ENCODE measurements around the gene LRRC61. TPM values are rescaled to one million over a fixed set of nuclear protein-coding genes. Genes with fewer than 3 reads are reported as not detected.

The LRRC61 gene
- total and polyA plus RNA-seq, 2 experiments from 2014 or later = 34.7 to 75.2 TPM

DNA sequence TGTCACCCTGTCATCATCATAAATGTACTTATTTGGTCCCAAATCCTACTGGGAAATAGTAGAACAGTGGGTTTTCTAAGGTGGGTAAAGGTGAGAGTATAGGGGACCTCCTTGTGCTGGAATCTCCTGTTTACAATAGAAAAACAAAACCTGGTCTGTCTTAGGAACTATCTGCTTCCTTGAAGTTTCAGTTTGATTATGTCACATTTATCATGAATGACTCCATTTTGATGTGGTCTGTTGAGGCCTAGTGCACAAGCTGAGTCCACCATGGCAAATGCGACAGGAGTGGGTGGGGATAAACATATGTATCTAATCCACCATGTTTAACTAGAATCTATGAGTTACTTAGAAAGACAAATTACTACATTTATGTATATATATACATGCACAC lies 32.5 kb downstream of the LRRC61 start:
- H3K79me2 ChIP-seq (replicated peaks; ENCODE audit: insufficient read depth) = no peaks in the 10 kb centered on the region
- H2AFZ ChIP-seq = peak overlapping the region; percentile 56; the same call in 1 of the 2 replicates
- H3K4me3 Mint-ChIP-seq = no peak overlapping the region
- peaks cover 5% of the 10 kb centered on the region for H3K27me3 Mint-ChIP-seq (ENCODE audit: insufficient read depth, low read depth, poor library complexity)
- TF ChIP-seq, protein P1, sequence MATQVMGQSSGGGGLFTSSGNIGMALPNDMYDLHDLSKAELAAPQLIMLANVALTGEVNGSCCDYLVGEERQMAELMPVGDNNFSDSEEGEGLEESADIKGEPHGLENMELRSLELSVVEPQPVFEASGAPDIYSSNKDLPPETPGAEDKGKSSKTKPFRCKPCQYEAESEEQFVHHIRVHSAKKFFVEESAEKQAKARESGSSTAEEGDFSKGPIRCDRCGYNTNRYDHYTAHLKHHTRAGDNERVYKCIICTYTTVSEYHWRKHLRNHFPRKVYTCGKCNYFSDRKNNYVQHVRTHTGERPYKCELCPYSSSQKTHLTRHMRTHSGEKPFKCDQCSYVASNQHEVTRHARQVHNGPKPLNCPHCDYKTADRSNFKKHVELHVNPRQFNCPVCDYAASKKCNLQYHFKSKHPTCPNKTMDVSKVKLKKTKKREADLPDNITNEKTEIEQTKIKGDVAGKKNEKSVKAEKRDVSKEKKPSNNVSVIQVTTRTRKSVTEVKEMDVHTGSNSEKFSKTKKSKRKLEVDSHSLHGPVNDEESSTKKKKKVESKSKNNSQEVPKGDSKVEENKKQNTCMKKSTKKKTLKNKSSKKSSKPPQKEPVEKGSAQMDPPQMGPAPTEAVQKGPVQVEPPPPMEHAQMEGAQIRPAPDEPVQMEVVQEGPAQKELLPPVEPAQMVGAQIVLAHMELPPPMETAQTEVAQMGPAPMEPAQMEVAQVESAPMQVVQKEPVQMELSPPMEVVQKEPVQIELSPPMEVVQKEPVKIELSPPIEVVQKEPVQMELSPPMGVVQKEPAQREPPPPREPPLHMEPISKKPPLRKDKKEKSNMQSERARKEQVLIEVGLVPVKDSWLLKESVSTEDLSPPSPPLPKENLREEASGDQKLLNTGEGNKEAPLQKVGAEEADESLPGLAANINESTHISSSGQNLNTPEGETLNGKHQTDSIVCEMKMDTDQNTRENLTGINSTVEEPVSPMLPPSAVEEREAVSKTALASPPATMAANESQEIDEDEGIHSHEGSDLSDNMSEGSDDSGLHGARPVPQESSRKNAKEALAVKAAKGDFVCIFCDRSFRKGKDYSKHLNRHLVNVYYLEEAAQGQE (IDR thresholded peaks at IDR 0.05; ENCODE audit: unreplicated experiment) = no peak
- TF ChIP-seq NANOG (IDR thresholded peaks at IDR 0.05; ENCODE audit: borderline replicate concordance) = no peak
- TF ChIP-seq STAT1 (IDR thresholded peaks at IDR 0.05; ENCODE audit: unreplicated experiment) = no peak
- no peak for TF ChIP-seq CREB1 (CRISPR knock-in tag; IDR thresholded peaks at IDR 0.05; ENCODE audit: low read depth)
- no peak for TF ChIP-seq JUNB (IDR thresholded peaks at IDR 0.05; ENCODE audit: unreplicated experiment)
- TF ChIP-seq, protein P2, sequence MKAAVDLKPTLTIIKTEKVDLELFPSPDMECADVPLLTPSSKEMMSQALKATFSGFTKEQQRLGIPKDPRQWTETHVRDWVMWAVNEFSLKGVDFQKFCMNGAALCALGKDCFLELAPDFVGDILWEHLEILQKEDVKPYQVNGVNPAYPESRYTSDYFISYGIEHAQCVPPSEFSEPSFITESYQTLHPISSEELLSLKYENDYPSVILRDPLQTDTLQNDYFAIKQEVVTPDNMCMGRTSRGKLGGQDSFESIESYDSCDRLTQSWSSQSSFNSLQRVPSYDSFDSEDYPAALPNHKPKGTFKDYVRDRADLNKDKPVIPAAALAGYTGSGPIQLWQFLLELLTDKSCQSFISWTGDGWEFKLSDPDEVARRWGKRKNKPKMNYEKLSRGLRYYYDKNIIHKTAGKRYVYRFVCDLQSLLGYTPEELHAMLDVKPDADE (IDR thresholded peaks at IDR 0.05) = no peak
- TF ChIP-seq ZNF114 (CRISPR knock-in tag; IDR thresholded peaks at IDR 0.05) = no peak
- no peak for TF ChIP-seq POLR2AphosphoS5 (IDR thresholded peaks at IDR 0.05; ENCODE audit: low read depth)
- TF ChIP-seq EZH2phosphoT487 (IDR thresholded peaks at IDR 0.05; ENCODE audit: unreplicated experiment) = no peak
- TF ChIP-seq CTCF (conservative IDR thresholded peaks at IDR 0.05; ENCODE audit: low read depth in 2 of 2) = no peak
- TF ChIP-seq EZH2 (IDR thresholded peaks at IDR 0.05; ENCODE audit: low read depth, unreplicated experiment) = no peak
- TF ChIP-seq ZNF462 (CRISPR knock-in tag; IDR thresholded peaks at IDR 0.05) = no peak
- no peak for TF ChIP-seq ZNF331 (CRISPR knock-in tag; IDR thresholded peaks at IDR 0.05; ENCODE audit: low read depth)
- no peaks in the 10 kb centered on the region; the same call in 2 of the 3 replicates for H3K36me3 Mint-ChIP-seq (ENCODE audit: low read depth)
- no peaks in the 10 kb centered on the region; the same call in 1 of the 2 replicates for H3K36me3 ChIP-seq (ENCODE audit: insufficient read depth)
- no peaks in the 10 kb centered on the region for H4K20me1 ChIP-seq (replicated peaks; ENCODE audit: insufficient read depth)
- H3K9me2 ChIP-seq (ENCODE audit: insufficient read depth) = no peaks in the 10 kb centered on the region
- no peak overlapping the region for H3K4me3 ChIP-seq
- H3K27me3 ChIP-seq (ENCODE audit: insufficient read depth) = no peaks in the 10 kb centered on the region
- peaks cover 21% of the 10 kb centered on the region for H3K4me1 Mint-ChIP-seq
- H3K9me3 Mint-ChIP-seq = no peaks in the 10 kb centered on the region; the same call in 2 of the 3 replicates
- H3K4me2 ChIP-seq = no peak overlapping the region
- H3K27ac ChIP-seq (ENCODE audit: low read depth) = no peak overlapping the region
- H3K4me1 ChIP-seq (ENCODE audit: insufficient read depth) = peaks cover 14% of the 10 kb centered on the region; the same call in 1 of the 2 replicates
- no peak for DNase-seq (ENCODE audit: low spot score)
- peaks cover 13% of the 10 kb centered on the region for H3F3A ChIP-seq (replicated peaks; ENCODE audit: low read depth)
- ATAC-seq = no peak
- no peak overlapping the region for H3K27ac Mint-ChIP-seq
